IMR-90 (cell line): ENCODE results near the gene COX6B1. TPM values are rescaled to one million over a fixed set of nuclear protein-coding genes. Genes with fewer than 3 reads are reported as not detected.

Experiments
- CEBPB ChIP-seq: IDR thresholded peaks from 2 replicates; pipeline ENCODE4 v1.6.1; 2012; ENCODE audit warnings: low read depth, low read length, improper control_type of control experiment
- MAZ ChIP-seq: IDR thresholded peaks from 2 replicates; pipeline ENCODE4 v1.6.1; 2012; ENCODE audit warnings: low read depth, mild to moderate bottlenecking, low read length, improper control_type of control experiment, moderate library complexity, borderline replicate concordance
- NFE2L2 ChIP-seq: fragments of 150-350 bp; IDR thresholded peaks from 2 replicates; pipeline ENCODE4 v1.6.1; 2016; ENCODE audit warnings: low read depth, mild to moderate bottlenecking, low read length
- POLR2A ChIP-seq: IDR thresholded peaks from 2 replicates; pipeline ENCODE4 v1.6.1; 2012; ENCODE audit warnings: mild to moderate bottlenecking, low read depth, low read length
- RAD21 ChIP-seq: IDR thresholded peaks from 2 replicates; pipeline ENCODE4 v1.6.1; 2012; ENCODE audit warnings: low read length, improper control_type of control experiment
- RFX5 ChIP-seq: IDR thresholded peaks from 2 replicates; pipeline ENCODE4 v1.8.0; 2012; ENCODE audit warnings: low read depth, mild to moderate bottlenecking, low read length, moderate library complexity
- SMC3 ChIP-seq: fragments of 150-350 bp; IDR thresholded peaks from 2 replicates; pipeline ENCODE4 v1.6.1; 2016; ENCODE audit warnings: low read depth, mild to moderate bottlenecking, antibody characterized with exemption, low read length, moderate library complexity
- polyA plus RNA-seq, 3 experiments: library from polyadenylated mRNA; depleted of rRNA; stranded (reverse); fragments of >200 nt; gene quantifications; 2 replicates each; pipeline ENCODE4 v1.2.3, GENCODE V29; 2012; ENCODE audit warnings: low replicate concordance in 1 of 3
- total RNA-seq: library from RNA; depleted of rRNA; stranded (reverse); fragments of >200 nt; gene quantifications from 2 replicates; pipeline ENCODE4 v1.2.3, GENCODE V29; 2012
- TF ChIP-seq, protein P1 (sequence below): fragments of 150-350 bp; IDR thresholded peaks from 2 replicates; pipeline ENCODE4 v1.6.1; 2016; ENCODE audit warnings: low read depth, mild to moderate bottlenecking, low read length, moderate library complexity, borderline replicate concordance

COX6B1 gene
- total and polyA plus RNA-seq, 2 of the 4 experiments (the other 2 are of a cell fraction): 914 to 983 TPM

DNA sequence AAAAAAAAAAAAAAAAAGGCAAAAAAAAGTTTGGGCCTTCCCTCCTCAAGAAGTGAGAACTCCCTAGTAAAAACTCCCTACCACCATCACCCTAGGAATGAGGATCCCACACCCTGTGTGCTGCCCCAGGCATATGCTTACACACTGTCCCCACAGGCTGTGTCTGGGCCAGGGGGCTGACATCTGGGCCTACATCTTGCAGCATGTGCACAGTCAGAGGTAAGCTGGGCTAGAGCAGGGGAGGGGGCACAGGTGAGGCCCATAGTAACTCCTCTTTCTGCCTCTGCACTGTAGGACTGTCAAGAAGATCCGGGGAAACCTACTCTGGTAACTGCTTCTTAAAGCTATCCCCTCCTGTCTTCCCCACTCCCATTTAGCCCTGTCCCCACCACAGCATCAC is 34.5 kb upstream of the COX6B1 start (continued):
- TF ChIP-seq, protein P1, sequence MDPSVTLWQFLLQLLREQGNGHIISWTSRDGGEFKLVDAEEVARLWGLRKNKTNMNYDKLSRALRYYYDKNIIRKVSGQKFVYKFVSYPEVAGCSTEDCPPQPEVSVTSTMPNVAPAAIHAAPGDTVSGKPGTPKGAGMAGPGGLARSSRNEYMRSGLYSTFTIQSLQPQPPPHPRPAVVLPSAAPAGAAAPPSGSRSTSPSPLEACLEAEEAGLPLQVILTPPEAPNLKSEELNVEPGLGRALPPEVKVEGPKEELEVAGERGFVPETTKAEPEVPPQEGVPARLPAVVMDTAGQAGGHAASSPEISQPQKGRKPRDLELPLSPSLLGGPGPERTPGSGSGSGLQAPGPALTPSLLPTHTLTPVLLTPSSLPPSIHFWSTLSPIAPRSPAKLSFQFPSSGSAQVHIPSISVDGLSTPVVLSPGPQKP: no peak
- TF ChIP-seq CEBPB: no peak
- no peak for TF ChIP-seq NFE2L2
- TF ChIP-seq RAD21: no peak
- no peak for TF ChIP-seq SMC3
- TF ChIP-seq POLR2A: no peak
- no peak for TF ChIP-seq MAZ
- no peak for TF ChIP-seq RFX5
